A549 (cell line): ENCODE data around the gene SYS1.

Experiments used
- EP300 ChIP-seq, 2 experiments: fragments of >200 bp; sonication (Bioruptor Twin); formaldehyde crosslinking; IDR thresholded peaks; 2 replicates in 1 of 2; 3 replicates in 1 of 2; pipeline ENCODE4 v1.6.1; 2016 to 2017
- POLR2A ChIP-seq: IDR thresholded peaks from 2 replicates; pipeline ENCODE4 v1.6.1; 2012; ENCODE audit warnings: mild to moderate bottlenecking, low read length
- RCOR1 ChIP-seq: fragments of 150-350 bp; IDR thresholded peaks from 2 replicates; pipeline ENCODE4 v1.6.1; 2014; ENCODE audit warnings: antibody characterized with exemption, low read length, low read depth
- TF ChIP-seq, protein P1 (sequence below): fragments of >200 bp; sonication (Bioruptor Twin); formaldehyde crosslinking; IDR thresholded peaks from 3 replicates; pipeline ENCODE4 v1.5.1; 2016
- TF ChIP-seq, protein P2 (sequence below): fragments of 200-600 bp; sonication (generic); IDR thresholded peaks from 2 replicates; pipeline ENCODE4 v1.6.1; 2016; ENCODE audit warnings: antibody characterized with exemption, mild to moderate bottlenecking, moderate library complexity

DNA sequence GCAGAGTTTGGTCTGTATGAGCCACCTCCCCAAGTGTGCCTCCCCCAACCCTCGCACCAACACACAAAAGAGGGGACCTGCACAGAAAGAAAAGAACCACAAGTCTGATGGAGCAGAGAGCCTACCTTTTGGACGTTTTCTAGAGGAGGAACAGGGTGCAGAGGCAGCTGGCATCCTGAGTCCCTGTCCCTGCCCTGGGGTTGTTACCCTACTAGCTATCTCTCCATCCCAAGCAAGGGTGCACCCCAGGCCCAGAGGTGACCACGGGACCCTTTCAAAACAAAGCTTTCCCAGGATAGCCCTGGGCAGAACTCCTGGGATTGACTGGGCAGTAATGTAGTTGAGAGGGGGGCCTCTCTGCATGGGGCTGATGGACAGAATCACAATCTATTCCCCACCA is 45.1 kb upstream of the SYS1 start:
- TF ChIP-seq, protein P1, sequence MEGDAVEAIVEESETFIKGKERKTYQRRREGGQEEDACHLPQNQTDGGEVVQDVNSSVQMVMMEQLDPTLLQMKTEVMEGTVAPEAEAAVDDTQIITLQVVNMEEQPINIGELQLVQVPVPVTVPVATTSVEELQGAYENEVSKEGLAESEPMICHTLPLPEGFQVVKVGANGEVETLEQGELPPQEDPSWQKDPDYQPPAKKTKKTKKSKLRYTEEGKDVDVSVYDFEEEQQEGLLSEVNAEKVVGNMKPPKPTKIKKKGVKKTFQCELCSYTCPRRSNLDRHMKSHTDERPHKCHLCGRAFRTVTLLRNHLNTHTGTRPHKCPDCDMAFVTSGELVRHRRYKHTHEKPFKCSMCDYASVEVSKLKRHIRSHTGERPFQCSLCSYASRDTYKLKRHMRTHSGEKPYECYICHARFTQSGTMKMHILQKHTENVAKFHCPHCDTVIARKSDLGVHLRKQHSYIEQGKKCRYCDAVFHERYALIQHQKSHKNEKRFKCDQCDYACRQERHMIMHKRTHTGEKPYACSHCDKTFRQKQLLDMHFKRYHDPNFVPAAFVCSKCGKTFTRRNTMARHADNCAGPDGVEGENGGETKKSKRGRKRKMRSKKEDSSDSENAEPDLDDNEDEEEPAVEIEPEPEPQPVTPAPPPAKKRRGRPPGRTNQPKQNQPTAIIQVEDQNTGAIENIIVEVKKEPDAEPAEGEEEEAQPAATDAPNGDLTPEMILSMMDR = no peak
- TF ChIP-seq POLR2A (no peak), RCOR1 (no peak), EP300 (IDR thresholded peaks at IDR 0.05) (no peak)
- TF ChIP-seq, protein P2, sequence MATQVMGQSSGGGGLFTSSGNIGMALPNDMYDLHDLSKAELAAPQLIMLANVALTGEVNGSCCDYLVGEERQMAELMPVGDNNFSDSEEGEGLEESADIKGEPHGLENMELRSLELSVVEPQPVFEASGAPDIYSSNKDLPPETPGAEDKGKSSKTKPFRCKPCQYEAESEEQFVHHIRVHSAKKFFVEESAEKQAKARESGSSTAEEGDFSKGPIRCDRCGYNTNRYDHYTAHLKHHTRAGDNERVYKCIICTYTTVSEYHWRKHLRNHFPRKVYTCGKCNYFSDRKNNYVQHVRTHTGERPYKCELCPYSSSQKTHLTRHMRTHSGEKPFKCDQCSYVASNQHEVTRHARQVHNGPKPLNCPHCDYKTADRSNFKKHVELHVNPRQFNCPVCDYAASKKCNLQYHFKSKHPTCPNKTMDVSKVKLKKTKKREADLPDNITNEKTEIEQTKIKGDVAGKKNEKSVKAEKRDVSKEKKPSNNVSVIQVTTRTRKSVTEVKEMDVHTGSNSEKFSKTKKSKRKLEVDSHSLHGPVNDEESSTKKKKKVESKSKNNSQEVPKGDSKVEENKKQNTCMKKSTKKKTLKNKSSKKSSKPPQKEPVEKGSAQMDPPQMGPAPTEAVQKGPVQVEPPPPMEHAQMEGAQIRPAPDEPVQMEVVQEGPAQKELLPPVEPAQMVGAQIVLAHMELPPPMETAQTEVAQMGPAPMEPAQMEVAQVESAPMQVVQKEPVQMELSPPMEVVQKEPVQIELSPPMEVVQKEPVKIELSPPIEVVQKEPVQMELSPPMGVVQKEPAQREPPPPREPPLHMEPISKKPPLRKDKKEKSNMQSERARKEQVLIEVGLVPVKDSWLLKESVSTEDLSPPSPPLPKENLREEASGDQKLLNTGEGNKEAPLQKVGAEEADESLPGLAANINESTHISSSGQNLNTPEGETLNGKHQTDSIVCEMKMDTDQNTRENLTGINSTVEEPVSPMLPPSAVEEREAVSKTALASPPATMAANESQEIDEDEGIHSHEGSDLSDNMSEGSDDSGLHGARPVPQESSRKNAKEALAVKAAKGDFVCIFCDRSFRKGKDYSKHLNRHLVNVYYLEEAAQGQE = no peak
